Measurements from ENCODE around the gene HPN.

The HPN gene

GRCh38 chr19:35104361-35104760 is 62.8 kb downstream of the HPN start:
- no peak for DNase-seq (ENCODE audit: low read depth in 2 of 2)
- H3K4me3 ChIP-seq (replicated peaks in 1 of 2; ENCODE audit: low read depth in 2 of 2, low read length in 2 of 2), result no peak overlapping the region
- no peak for TF ChIP-seq CTCF (IDR thresholded peaks at IDR 0.05; ENCODE audit: low read depth, low read length)

- H3K4me3 ChIP-seq (replicated peaks in 1 of 2; ENCODE audit: low read depth in 2 of 2, low read length in 2 of 2), result no peak overlapping the region
- no peak for TF ChIP-seq CTCF (IDR thresholded peaks at IDR 0.05; ENCODE audit: low read depth, low read length)
Measured at GRCh38 chr19:35105047-35105410, 63.5 kb downstream of the HPN start.

GRCh38 chr19:35105411-35106290 is 64.1 kb downstream of the HPN start:
- no peak for DNase-seq (ENCODE audit: low read depth in 2 of 2)
- no peak for TF ChIP-seq CTCF (IDR thresholded peaks at IDR 0.05; ENCODE audit: low read depth, low read length)
- H3K4me3 ChIP-seq (replicated peaks in 1 of 2; ENCODE audit: low read depth in 2 of 2, low read length in 2 of 2), result no peak overlapping the region

More at GRCh38 chr19:35105047-35105410, 63.5 kb downstream of the HPN start:
- DNase-seq (ENCODE audit: low read depth in 2 of 2), result no peak

DNA sequence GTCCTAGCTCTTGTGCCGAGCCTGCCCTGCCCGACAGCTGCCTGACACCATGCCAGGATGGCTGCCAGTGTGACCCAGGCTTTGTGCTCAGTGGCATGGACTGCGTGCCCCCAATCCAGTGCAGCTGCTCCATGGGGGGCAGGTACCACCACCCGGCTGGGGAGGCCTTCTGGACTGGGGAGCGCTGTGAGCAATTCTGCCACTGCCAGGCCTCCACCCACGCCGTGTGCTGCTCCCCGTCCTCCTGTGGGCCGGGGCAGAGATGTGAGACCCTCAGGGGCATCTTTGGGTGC is 64.7 kb downstream of the HPN start:
- no peak for TF ChIP-seq CTCF (IDR thresholded peaks at IDR 0.05; ENCODE audit: low read depth, low read length)
- no peak overlapping the region for H3K4me3 ChIP-seq (replicated peaks in 1 of 2; ENCODE audit: low read depth in 2 of 2, low read length in 2 of 2)
- DNase-seq (ENCODE audit: low read depth in 2 of 2), result no peak

DNA sequence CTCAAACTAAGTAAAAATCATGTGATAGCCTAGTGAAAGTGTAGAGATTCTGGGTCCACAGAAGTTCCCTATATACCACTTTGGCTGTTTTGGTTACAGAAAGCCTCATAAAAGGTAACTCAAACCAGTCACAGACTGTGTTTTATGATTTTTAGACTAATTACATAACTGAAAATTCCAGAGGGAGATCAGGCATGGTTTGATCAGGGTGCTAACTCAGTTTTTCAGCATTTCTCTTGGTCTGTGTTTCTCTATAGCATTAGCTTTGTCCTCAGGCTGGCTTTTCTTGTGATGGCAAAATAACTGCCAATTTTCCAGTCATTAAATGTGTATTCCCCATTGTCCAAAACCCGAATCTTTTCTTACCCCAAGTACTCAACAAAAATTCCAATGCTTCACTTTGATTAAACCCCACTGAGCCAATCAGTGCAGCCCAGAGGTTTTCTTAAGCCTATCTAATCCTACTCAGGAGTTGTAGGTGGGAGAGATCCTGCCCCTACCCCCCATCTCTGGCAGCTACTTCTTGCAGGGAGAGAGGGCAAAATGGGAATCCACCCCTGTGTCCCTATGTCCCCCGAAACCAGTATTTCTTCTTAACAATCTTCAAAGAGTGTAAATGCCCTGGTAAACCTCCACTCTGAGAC is 65.5 kb downstream of the HPN start:
- TF ChIP-seq CTCF (IDR thresholded peaks at IDR 0.05; ENCODE audit: low read depth, low read length), result no peak
- no peak for DNase-seq (ENCODE audit: low read depth in 2 of 2)
- H3K4me3 ChIP-seq (replicated peaks in 1 of 2; ENCODE audit: low read depth in 2 of 2, low read length in 2 of 2), result no peak overlapping the region

DNA sequence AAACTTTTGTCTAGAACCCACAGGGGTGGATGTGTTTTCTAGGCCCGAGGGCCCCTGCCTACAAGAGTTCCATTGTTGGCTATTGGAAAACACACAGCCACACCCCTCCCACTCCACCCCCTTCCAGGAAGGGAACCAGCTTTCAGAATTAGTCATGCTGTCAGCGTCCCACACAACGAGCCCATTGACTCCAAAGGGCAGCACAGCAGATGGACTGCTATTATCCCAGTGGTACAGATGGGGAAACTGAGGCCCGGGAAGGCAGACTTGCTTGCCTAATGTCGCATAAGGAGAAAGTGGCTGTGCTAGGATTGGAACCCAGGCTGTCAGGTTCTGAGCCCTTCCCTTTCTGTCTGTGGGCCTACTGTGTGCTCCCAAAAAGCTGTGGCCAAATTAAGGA is 66.0 kb downstream of the HPN start:
- H3K4me3 ChIP-seq (replicated peaks in 1 of 2; ENCODE audit: low read depth in 2 of 2, low read length in 2 of 2), result no peak overlapping the region
- DNase-seq (ENCODE audit: low read depth in 2 of 2), result peak; percentile 61 to 72
- TF ChIP-seq CTCF (IDR thresholded peaks at IDR 0.05; ENCODE audit: low read depth, low read length), result no peak

Measured in cardiac fibroblast (primary cell).